Neural cell (in vitro differentiated cells): ENCODE data around the gene PDAP1.

Source experiments
- CTCF ChIP-seq: fragments of 450-650 bp; IDR thresholded peaks from 2 replicates; pipeline ENCODE4 v1.5.1; 2014; ENCODE audit warnings: antibody characterized with exemption, mild to moderate bottlenecking, moderate library complexity; ENCODE audit not compliant: poor library complexity, severe bottlenecking
- POLR2AphosphoS5 ChIP-seq: IDR thresholded peaks from 2 replicates; pipeline ENCODE4 v1.6.1; 2012
- RAD21 ChIP-seq: fragments of 450-650 bp; conservative IDR thresholded peaks from 2 replicates; pipeline ENCODE4 v1.6.1; 2014; ENCODE audit warnings: antibody characterized with exemption, mild to moderate bottlenecking, moderate library complexity
- REST ChIP-seq: IDR thresholded peaks from 2 replicates; pipeline ENCODE4 v1.6.1; 2012; ENCODE audit warnings: borderline replicate concordance
- SMC3 ChIP-seq: fragments of 450-650 bp; conservative IDR thresholded peaks from 2 replicates; pipeline ENCODE4 v1.6.1; 2014; ENCODE audit warnings: antibody characterized with exemption, mild to moderate bottlenecking, moderate library complexity; ENCODE audit not compliant: poor library complexity
- TAF1 ChIP-seq: IDR thresholded peaks from 2 replicates; pipeline ENCODE4 v1.6.1; 2012; ENCODE audit warnings: low read depth

GRCh38 chr7:99369767-99370391, 38.5 kb downstream of the PDAP1 start:
- TF ChIP-seq CTCF (no peak), POLR2AphosphoS5 (no peak), TAF1 (no peak), REST (no peak), SMC3 (no peak), RAD21 (no peak)
